Gastrocnemius medialis (tissue), 4 donors: Measurements from ENCODE around the gene ENG. TPM values are rescaled to one million over a fixed set of nuclear protein-coding genes. Genes with fewer than 3 reads are reported as not detected.

Source experiments
- ATAC-seq, 2 donors: fragments of 150-250 bp; one replicate each; pipeline ENCODE4 v1.9.1; 2016
- DNase-seq, 2 donors: peaks; one replicate each; pipeline ENCODE4 v3.0.0-alpha.2; 2019
- H3K27ac ChIP-seq, 4 donors: fragments of 200-600 bp; sonication (generic); 1 replicate in 1 of 4; 2 replicates in 3 of 4; pipeline ENCODE4 v1.5.1; 2016 to 2018; ENCODE audit warnings: mild to moderate bottlenecking in 2 of 4, moderate library complexity in 1 of 4
- H3K27me3 ChIP-seq, 3 donors: fragments of 200-600 bp; sonication (generic) in 2 of 3; 1 replicate in 1 of 3; 2 replicates in 2 of 3; pipeline versions ENCODE4 v1.5.1 to v1.6.0; 2016 to 2019; ENCODE audit warnings: mild to moderate bottlenecking in 1 of 3, moderate library complexity in 1 of 3
- H3K36me3 ChIP-seq, 2 donors: fragments of 200-600 bp; sonication (generic) in 1 of 2; one replicate each; pipeline ENCODE4 v1.5.1; 2017 to 2018
- H3K4me1 ChIP-seq, 2 donors: fragments of 200-600 bp; sonication (generic) in 1 of 2; one replicate each; pipeline ENCODE4 v1.5.1; 2016 to 2017; ENCODE audit warnings: mild to moderate bottlenecking in 2 of 2
- H3K4me3 ChIP-seq, 4 donors: fragments of 200-600 bp; sonication (generic) in 3 of 4; 1 replicate in 1 of 4; 2 replicates in 3 of 4; pipeline ENCODE4 v1.5.1; 2016 to 2019; ENCODE audit warnings: mild to moderate bottlenecking in 2 of 4
- H3K9me3 ChIP-seq, 3 donors: fragments of 200-600 bp; sonication (generic) in 2 of 3; 1 replicate in 1 of 3; 2 replicates in 2 of 3; pipeline ENCODE4 v1.5.1; 2016 to 2019
- CTCF ChIP-seq, 5 experiments: fragments of 450-650 bp in 3 of 5; fragments of 200-600 bp in 2 of 5; sonication (generic) in 2 of 5; IDR thresholded peaks in 4 of 5; conservative IDR thresholded peaks in 1 of 5; 1 replicate in 4 of 5; 2 replicates in 1 of 5; pipeline ENCODE4 v1.5.1; 2016 to 2019; ENCODE audit warnings: antibody characterized with exemption in 5 of 5, mild to moderate bottlenecking in 3 of 5, moderate library complexity in 3 of 5
- POLR2A ChIP-seq, 2 donors: fragments of 450-650 bp; IDR thresholded peaks; one replicate each; pipeline ENCODE4 v1.6.1; 2017; ENCODE audit warnings: antibody characterized with exemption in 2 of 2, mild to moderate bottlenecking in 2 of 2, moderate library complexity in 2 of 2
- in situ Hi-C, 4 donors: fragments of 200-750 bp; cut with MboI; loops; one replicate each; pipeline versions ENCODE4 v1.15.0 to v1.8.0; 2017; ENCODE audit warnings: low sequenced_read_pairs in 4 of 4
- intact Hi-C: fragments of 100-400 bp; cut with DNase I; formaldehyde crosslinking; loops from one replicate; pipeline ENCODE4 v1.15.1; 2023; ENCODE audit warnings: low total_unique reads
- total RNA-seq, 4 donors: library from RNA; depleted of rRNA; stranded (reverse); fragments of >200 nt; gene quantifications; one replicate each; pipeline versions ENCODE4 v1.1.0 to v1.2.3, GENCODE V29; 2016

The ENG gene
- total RNA-seq, 4 donors from 2014 or later: 27.4 to 49.8 (median 32.6) TPM

DNA sequence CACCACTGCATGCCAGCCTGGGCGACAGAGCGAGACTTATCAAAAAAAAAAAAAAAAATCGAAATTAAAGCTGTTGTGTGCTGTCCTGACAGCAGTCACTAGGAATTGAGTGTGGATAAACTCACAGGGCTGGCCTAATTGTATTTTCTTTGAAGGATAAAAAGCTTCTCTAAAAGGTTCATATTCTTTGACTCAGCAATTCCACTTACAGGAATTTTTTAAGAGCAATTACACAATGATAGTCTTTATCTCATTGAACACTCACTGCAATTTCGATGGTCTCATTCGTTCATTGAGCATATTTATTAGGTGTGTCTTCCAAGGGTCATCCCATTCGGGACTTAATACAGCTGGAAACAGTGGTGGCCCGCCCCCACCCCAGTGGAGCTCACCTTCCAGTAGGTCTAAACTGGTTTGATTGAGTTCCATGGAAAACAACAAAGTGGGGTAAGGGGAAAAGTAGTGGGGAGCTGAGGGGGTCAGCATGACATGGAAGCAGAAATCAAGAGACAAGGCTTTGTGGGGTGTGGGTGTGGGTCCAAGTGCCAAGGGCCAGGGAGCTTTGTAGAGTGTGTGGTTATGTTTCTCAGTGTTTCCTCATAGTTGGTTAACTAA is 61.9 kb downstream of the ENG start:
- in situ Hi-C loops (no loop called here), intact Hi-C loops (no loop called here)
- ATAC-seq (no peak), DNase-seq (no peak)
- Histone ChIP-seq H3K4me3 (no peak overlapping the region), H3K4me1 (peaks cover 9 to 12% of the 10 kb centered on the region in 2 donors), H3K27me3 (no peaks in the 10 kb centered on the region), H3K27ac (no peak overlapping the region), H3K36me3 (peaks cover 0 to 45% of the 10 kb centered on the region in 2 donors), H3K9me3 (no peaks in the 10 kb centered on the region)
- TF ChIP-seq POLR2A (IDR thresholded peaks at IDR 0.05) (no peak), CTCF (IDR thresholded peaks at IDR 0.05 in 4 of 5, conservative IDR thresholded peaks at IDR 0.05 in 1 of 5) (no peak)

DNA sequence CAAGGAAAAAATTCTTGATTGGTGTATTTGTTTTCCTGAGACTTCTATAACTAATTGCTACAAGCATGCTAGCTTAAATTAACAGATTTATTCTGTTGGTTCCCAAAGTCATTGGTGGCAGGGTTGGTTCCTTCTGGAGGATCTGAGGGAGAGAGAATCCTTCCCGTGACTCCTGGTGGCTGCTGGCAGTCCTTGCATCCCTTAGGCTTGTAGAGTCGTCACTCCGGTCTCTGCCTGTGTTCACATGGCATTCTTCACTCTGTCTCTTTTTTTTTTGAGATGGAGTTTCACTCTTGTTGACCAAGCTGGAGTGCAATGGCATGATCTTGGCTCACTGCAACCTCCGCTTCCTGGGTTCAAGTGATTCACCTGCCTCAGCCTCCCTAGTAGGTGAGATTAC is 63.4 kb downstream of the ENG start:
- in situ Hi-C loops: no loop called here
- no peak overlapping the region for H3K27ac ChIP-seq

GRCh38 chr9:127790094-127790855 is 64.2 kb downstream of the ENG start:
- Histone ChIP-seq H3K27ac (peak overlapping the region in 3 of 4 donors; percentile 8 to 35 (median 18)), H3K36me3 (peaks cover 0 to 50% of the 10 kb centered on the region in 2 donors), H3K4me3 (no peak overlapping the region), H3K27me3 (no peaks in the 10 kb centered on the region), H3K4me1 (peaks cover 7 to 12% of the 10 kb centered on the region in 2 donors), H3K9me3 (no peaks in the 10 kb centered on the region)
- in situ Hi-C loops (no loop called here), intact Hi-C loops (no loop called here)
- ATAC-seq (no peak), DNase-seq (no peak)
- no peak for TF ChIP-seq CTCF (IDR thresholded peaks at IDR 0.05 in 4 of 5, conservative IDR thresholded peaks at IDR 0.05 in 1 of 5)
- no peak for TF ChIP-seq POLR2A (IDR thresholded peaks at IDR 0.05)

More for the DNA sequence above, 63.4 kb downstream of the ENG start:
- Histone ChIP-seq H3K27me3 (no peaks in the 10 kb centered on the region), H3K9me3 (no peaks in the 10 kb centered on the region), H3K4me3 (no peak overlapping the region), H3K4me1 (peaks cover 8 to 14% of the 10 kb centered on the region in 2 donors), H3K36me3 (peaks cover 0 to 50% of the 10 kb centered on the region in 2 donors)
- intact Hi-C loops: no loop called here
- no peak for TF ChIP-seq POLR2A (IDR thresholded peaks at IDR 0.05)
- ATAC-seq: no peak
- no peak for DNase-seq

DNA sequence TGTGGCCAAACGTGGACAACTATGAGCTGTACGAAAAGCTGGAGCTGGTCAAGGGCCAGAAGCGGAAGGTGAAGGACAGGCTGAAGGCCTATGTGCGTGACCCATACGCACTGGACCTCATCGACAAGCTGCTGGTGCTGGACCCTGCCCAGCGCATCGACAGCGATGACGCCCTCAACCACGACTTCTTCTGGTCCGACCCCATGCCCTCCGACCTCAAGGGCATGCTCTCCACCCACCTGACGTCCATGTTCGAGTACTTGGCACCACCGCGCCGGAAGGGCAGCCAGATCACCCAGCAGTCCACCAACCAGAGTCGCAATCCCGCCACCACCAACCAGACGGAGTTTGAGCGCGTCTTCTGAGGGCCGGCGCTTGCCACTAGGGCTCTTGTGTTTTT is 65.3 kb downstream of the ENG start:
- DNase-seq (no peak), ATAC-seq (no peak)
- peaks cover 0 to 50% of the 10 kb centered on the region in 2 donors for H3K36me3 ChIP-seq
- H3K4me1 ChIP-seq: peaks cover 7 to 12% of the 10 kb centered on the region in 2 donors
- no peak overlapping the region for H3K4me3 ChIP-seq
- H3K27ac ChIP-seq: peak overlapping the region in 1 of 4 donors; percentile 38
- in situ Hi-C loops: loop anchor here in 1 of 4 donors (10.0 kb wide), 1 partner anchor 54 kb away; the partner anchor contains the start of gene TOR2A
- TF ChIP-seq CTCF (IDR thresholded peaks at IDR 0.05 in 4 of 5, conservative IDR thresholded peaks at IDR 0.05 in 1 of 5): no peak
- TF ChIP-seq POLR2A (IDR thresholded peaks at IDR 0.05): no peak
- intact Hi-C loops: loop anchor here (5.0 kb wide), 3 partner anchors 88 to 177 kb away; partner anchors contain the start of genes AK1, ST6GALNAC4 and STXBP1
- H3K9me3 ChIP-seq: no peaks in the 10 kb centered on the region
- no peaks in the 10 kb centered on the region for H3K27me3 ChIP-seq
